22Rv1 (cell line): Measurements from ENCODE around the gene CPT1A.

Experiments used
- ZFX ChIP-seq: fragments of 450-650 bp; IDR thresholded peaks from 2 replicates; pipeline ENCODE4 v1.6.1; 2017; ENCODE audit warnings: antibody characterized with exemption, borderline replicate concordance
- TF ChIP-seq, protein P1 (sequence below): fragments of 450-650 bp; IDR thresholded peaks from 2 replicates; pipeline ENCODE4 v1.5.1; 2017; ENCODE audit warnings: mild to moderate bottlenecking

- TF ChIP-seq, protein P1, sequence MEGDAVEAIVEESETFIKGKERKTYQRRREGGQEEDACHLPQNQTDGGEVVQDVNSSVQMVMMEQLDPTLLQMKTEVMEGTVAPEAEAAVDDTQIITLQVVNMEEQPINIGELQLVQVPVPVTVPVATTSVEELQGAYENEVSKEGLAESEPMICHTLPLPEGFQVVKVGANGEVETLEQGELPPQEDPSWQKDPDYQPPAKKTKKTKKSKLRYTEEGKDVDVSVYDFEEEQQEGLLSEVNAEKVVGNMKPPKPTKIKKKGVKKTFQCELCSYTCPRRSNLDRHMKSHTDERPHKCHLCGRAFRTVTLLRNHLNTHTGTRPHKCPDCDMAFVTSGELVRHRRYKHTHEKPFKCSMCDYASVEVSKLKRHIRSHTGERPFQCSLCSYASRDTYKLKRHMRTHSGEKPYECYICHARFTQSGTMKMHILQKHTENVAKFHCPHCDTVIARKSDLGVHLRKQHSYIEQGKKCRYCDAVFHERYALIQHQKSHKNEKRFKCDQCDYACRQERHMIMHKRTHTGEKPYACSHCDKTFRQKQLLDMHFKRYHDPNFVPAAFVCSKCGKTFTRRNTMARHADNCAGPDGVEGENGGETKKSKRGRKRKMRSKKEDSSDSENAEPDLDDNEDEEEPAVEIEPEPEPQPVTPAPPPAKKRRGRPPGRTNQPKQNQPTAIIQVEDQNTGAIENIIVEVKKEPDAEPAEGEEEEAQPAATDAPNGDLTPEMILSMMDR: no peak
- TF ChIP-seq ZFX: no peak
These were observed 20.7 kb upstream of the CPT1A start for GRCh38 chr11:68862421-68862820.
